ENCODE results near the gene GAB2. TPM values are rescaled to one million over a fixed set of nuclear protein-coding genes. Genes with fewer than 3 reads are reported as not detected.

Gene GAB2
- total and polyA plus RNA-seq, 2 of the 13 experiments (the other 11 are each of a cell fraction or from before 2014, with no cell fraction given): 4.1 to 8.6 TPM

- TF ChIP-seq PAX8 (CRISPR knock-in tag; IDR thresholded peaks at IDR 0.05; ENCODE audit: borderline replicate concordance) (no peak), KLF11 (CRISPR knock-in tag; IDR thresholded peaks at IDR 0.05) (peak; percentile 55; the same call in 1 of the 2 replicates), SMAD3 (CRISPR knock-in tag; IDR thresholded peaks at IDR 0.05) (0 out of 2 replicates have a peak, but pooled peaks have one; percentile 54), NCOA2 (CRISPR knock-in tag; IDR thresholded peaks at IDR 0.05) (peak; percentile 78), ZNF383 (CRISPR knock-in tag; IDR thresholded peaks at IDR 0.05; ENCODE audit: borderline replicate concordance) (no peak)
Observed at GRCh38 chr11:78202733-78203167, 214.9 kb downstream of the GAB2 start (continued).

GRCh38 chr11:78201096-78201818 is 216.4 kb downstream of the GAB2 start:
- H3K4me2 ChIP-seq (ENCODE audit: low read depth, low read length): no peak overlapping the region
- BruUV-seq (replicated peaks): no TSS peak
- FAIRE-seq: no peak
- DNase-seq (ENCODE audit: low spot score): no peak
- ChIA-PET CTCF (ENCODE audit: low intra/inter-chr PET ratio, low total read pairs) (no interaction called here), POLR2A (interaction anchor here (1.0 to 2.0 kb wide), 2 partner anchors 9 to 13 kb away, joined by 4 to 9 read pairs; partner anchors contain the start of genes KCTD21 and USP35)
- no peak overlapping the region for H3K4me3 ChIP-seq (replicated peaks in 1 of 3; ENCODE audit: insufficient read depth in 1 of 3, low read depth in 2 of 3, low read length in 3 of 3)
- H2AFZ ChIP-seq (ENCODE audit: low read length): no peak overlapping the region
- intact Hi-C loops (cut with micrococcal nuclease; ENCODE audit: unreplicated experiment) (no loop called here), in situ Hi-C loops (cut with HindIII; ENCODE audit: extremely low pct_ligation_motif_present, low pct_unique_long_range_greater_than_20kb) (no loop called here)
- H3K4me1 ChIP-seq (ENCODE audit: insufficient read depth, low read length): peaks cover 29% of the 10 kb centered on the region
- no peak for ATAC-seq
- no peak overlapping the region for H3K9ac ChIP-seq (ENCODE audit: insufficient read depth, low read depth, low read length)
- peak overlapping the region; percentile 61 for H3K27ac ChIP-seq (ENCODE audit: extremely low read length, insufficient read depth, low read length)
- 89% methylated on average over 9 of the region's 9 CpGs for WGBS (ENCODE audit: low lambda C conversion rate)
- H3K9me3 ChIP-seq (ENCODE audit: low read length): no peaks in the 10 kb centered on the region
- no peaks in the 10 kb centered on the region for H3K79me2 ChIP-seq (ENCODE audit: insufficient read depth, low read length)
- no peaks in the 10 kb centered on the region for H3K27me3 ChIP-seq (ENCODE audit: control insufficient read depth in 1 of 2, insufficient read depth in 2 of 2, low read length in 2 of 2)
- no peaks in the 10 kb centered on the region for H4K20me1 ChIP-seq (ENCODE audit: insufficient read depth, low read length)
- peaks cover 16 to 37% of the 10 kb centered on the region in 2 experiments; a peak in 4 of 5 replicates for H3K36me3 ChIP-seq (replicated peaks in 1 of 2; ENCODE audit: control insufficient read depth in 1 of 2, insufficient read depth in 2 of 2, low read length in 2 of 2)
- TF ChIP-seq TMF1 (CRISPR knock-in tag; IDR thresholded peaks at IDR 0.05; ENCODE audit: low read depth): no peak
- TF ChIP-seq IRF9 (CRISPR knock-in tag; IDR thresholded peaks at IDR 0.05; ENCODE audit: borderline replicate concordance): no peak
- no peak for TF ChIP-seq ZNF607 (CRISPR knock-in tag; IDR thresholded peaks at IDR 0.05; ENCODE audit: borderline replicate concordance)
- TF ChIP-seq KLF11 (CRISPR knock-in tag; IDR thresholded peaks at IDR 0.05): no peak
- no peak for TF ChIP-seq SMARCE1 (IDR thresholded peaks at IDR 0.05; ENCODE audit: borderline replicate concordance)
- no peak for TF ChIP-seq ZSCAN21 (CRISPR knock-in tag; IDR thresholded peaks at IDR 0.05; ENCODE audit: borderline replicate concordance)
- TF ChIP-seq NR1H2 (CRISPR knock-in tag; IDR thresholded peaks at IDR 0.05; ENCODE audit: borderline replicate concordance, low read depth): no peak
- no peak for TF ChIP-seq ZNF329 (CRISPR knock-in tag; IDR thresholded peaks at IDR 0.05; ENCODE audit: low read depth)
- TF ChIP-seq, protein P1, sequence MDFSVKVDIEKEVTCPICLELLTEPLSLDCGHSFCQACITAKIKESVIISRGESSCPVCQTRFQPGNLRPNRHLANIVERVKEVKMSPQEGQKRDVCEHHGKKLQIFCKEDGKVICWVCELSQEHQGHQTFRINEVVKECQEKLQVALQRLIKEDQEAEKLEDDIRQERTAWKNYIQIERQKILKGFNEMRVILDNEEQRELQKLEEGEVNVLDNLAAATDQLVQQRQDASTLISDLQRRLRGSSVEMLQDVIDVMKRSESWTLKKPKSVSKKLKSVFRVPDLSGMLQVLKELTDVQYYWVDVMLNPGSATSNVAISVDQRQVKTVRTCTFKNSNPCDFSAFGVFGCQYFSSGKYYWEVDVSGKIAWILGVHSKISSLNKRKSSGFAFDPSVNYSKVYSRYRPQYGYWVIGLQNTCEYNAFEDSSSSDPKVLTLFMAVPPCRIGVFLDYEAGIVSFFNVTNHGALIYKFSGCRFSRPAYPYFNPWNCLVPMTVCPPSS (IDR thresholded peaks at IDR 0.05): no peak
- no peak for TF ChIP-seq SNAPC2 (CRISPR knock-in tag; IDR thresholded peaks at IDR 0.05)
- no peak for TF ChIP-seq TAF1 (CRISPR knock-in tag; IDR thresholded peaks at IDR 0.05)
- no peak for TF ChIP-seq NFAT5 (CRISPR knock-in tag; IDR thresholded peaks at IDR 0.05)
